HUES64 (cell line): ENCODE results near the gene IRF1.
"Not testable (repeated sequence)": the region's sequence is repeated elsewhere in the genome, so short reads cannot be mapped to it uniquely, and the experiment has no call there.

Experiments
- H3K27ac ChIP-seq: 2 replicates; pipeline ENCODE4 v1.7.0; 2013; ENCODE audit warnings: low read depth, low read length, inconsistent platforms
- H3K27me3 ChIP-seq: 2 replicates; pipeline ENCODE4 v1.6.1; 2013; ENCODE audit warnings: mild to moderate bottlenecking, low read length; ENCODE audit not compliant: insufficient read depth
- H3K36me3 ChIP-seq: 2 replicates; pipeline ENCODE4 v1.6.1; 2013; ENCODE audit warnings: mild to moderate bottlenecking, low read length; ENCODE audit not compliant: insufficient read depth
- H3K4me1 ChIP-seq: 2 replicates; pipeline ENCODE4 v1.6.1; 2013; ENCODE audit warnings: mild to moderate bottlenecking, low read length, moderate library complexity; ENCODE audit not compliant: insufficient read depth
- H3K4me3 ChIP-seq: 2 replicates; pipeline ENCODE4 v1.5.1; 2013; ENCODE audit warnings: mild to moderate bottlenecking, low read length, moderate library complexity
- H3K9ac ChIP-seq: 2 replicates; pipeline ENCODE4 v1.6.1; 2013; ENCODE audit warnings: mild to moderate bottlenecking, low read depth, low read length
- H3K9me3 ChIP-seq: 2 replicates; pipeline ENCODE4 v1.6.1; 2013; ENCODE audit warnings: low read depth, low read length; ENCODE audit not compliant: insufficient read depth
- WGBS: fragments of 150-250, 120-280 bp; methylation state at CpG from one replicate; pipeline ENCODE4 v1.1.7; 2013; ENCODE audit warnings: missing lambda C conversion rate; 5-methylcytosine and 5-hydroxymethylcytosine counted together

The IRF1 gene

DNA sequence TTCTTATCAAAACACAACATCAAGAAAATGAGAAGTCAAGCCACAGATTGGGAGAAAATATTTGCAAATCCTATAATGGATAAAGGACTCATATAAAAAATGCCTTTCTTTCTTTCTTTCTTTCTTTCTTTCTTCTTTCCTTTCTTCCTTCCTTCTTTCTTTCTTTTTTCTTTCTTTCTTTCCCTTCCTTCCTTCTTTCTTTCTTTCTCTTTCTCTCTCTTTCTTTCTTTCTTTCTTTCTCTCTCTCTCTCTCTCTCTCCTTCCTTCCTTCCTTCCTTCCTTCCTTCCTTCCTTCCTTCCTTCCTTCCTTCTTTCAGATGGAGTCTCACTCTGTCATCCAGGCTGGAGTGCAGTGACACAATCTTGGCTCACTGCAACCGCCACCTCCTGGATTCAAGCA, 31.5 kb upstream of the IRF1 start:
- 94% methylated on average over 1 of the region's 1 CpG for WGBS
- H3K27ac ChIP-seq, H3K4me1 ChIP-seq, H3K9me3 ChIP-seq, H3K27me3 ChIP-seq, H3K36me3 ChIP-seq, H3K9ac ChIP-seq, H3K4me3 ChIP-seq: not testable (repeated sequence)

DNA sequence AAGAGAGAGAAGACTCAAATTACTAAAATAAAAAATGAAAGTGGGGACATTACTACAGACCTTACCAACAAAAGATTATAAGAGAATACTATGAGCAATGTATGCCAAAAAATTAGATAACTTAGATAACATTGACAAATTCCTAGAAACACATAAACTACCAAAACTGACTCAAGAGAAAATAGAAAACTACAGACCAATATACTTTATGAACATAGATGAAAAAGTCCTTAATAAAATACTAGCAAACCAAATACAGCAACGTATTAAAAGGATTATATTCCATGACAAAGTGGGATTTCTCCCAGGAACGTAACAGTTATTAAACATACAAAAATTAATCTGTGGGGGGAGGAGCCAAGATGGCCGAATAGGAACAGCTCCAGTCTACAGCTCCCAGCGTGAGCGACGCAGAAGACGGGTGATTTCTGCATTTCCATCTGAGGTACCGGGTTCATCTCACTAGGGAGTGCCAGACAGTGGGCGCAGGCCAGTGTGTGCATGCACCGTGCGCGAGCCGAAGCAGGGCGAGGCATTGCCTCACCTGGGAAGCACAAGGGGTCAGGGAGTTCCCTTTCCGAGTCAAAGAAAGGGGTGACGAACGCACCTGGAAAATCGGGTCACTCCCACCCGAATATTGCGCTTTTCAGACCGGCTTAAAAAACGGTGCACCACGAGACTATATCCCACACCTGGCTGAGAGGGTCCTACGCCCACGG, 23.2 kb upstream of the IRF1 start:
- not testable (repeated sequence) for H3K27ac ChIP-seq, H3K9ac ChIP-seq, H3K27me3 ChIP-seq, H3K36me3 ChIP-seq, H3K4me1 ChIP-seq
- H3K4me3 ChIP-seq = peak overlapping the region; percentile 36
- 55% methylated on average over 17 of the region's 25 CpGs for WGBS
- H3K9me3 ChIP-seq = peaks cover 17% of the 10 kb centered on the region

DNA sequence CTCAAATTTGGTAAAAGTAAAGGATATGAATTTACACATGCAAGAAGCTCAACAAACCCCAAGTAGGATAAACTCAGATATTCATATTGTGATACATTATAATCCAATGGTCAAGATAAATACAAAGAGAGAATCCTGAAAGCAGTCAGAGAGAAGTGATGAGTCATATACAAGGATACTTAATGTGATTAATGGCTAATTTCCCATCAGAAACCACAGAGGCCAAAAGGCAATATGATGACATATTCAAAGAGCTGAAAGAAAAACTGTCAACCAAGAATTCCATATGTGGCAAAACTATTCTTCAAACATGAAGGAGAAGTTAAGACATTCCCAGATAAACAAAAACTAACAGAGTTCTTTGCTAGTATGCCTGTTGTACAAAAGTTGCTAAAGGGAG, 19.5 kb upstream of the IRF1 start:
- H3K4me1 ChIP-seq = no peaks in the 10 kb centered on the region
- H3K36me3 ChIP-seq = no peaks in the 10 kb centered on the region
- H3K4me3 ChIP-seq = no peak overlapping the region
- peaks cover 17% of the 10 kb centered on the region for H3K9me3 ChIP-seq
- no peak overlapping the region for H3K27ac ChIP-seq
- no peak overlapping the region for H3K9ac ChIP-seq
- no peaks in the 10 kb centered on the region for H3K27me3 ChIP-seq

DNA sequence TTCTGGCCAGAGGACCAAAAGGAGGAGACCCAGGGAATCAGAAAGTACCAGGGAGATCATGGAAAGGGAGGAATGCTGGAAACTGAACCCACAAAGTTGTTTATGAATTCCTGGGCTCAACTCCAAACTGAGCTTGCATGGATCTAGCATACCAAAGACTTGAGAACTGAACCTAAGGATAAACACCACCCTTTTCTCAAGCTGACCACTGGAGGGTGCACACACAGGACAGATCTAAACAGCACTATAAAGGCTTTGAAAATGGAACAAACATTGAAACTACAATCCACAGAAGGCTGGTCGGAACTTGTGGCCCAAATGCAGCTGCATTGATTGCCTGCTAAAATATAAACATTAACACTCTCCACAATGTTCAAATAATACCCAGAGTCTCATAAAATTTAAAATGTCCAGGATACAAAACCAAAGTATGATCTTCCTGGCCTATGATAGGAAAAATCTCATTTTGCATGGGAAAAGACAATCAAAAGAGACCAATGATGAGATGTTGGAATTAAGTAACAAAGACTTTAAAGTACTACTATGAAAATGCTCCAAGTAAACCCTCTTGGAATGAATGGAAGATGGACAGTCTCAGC, 15.6 kb upstream of the IRF1 start:
- WGBS = 80% methylated on average over 1 of the region's 1 CpG

DNA sequence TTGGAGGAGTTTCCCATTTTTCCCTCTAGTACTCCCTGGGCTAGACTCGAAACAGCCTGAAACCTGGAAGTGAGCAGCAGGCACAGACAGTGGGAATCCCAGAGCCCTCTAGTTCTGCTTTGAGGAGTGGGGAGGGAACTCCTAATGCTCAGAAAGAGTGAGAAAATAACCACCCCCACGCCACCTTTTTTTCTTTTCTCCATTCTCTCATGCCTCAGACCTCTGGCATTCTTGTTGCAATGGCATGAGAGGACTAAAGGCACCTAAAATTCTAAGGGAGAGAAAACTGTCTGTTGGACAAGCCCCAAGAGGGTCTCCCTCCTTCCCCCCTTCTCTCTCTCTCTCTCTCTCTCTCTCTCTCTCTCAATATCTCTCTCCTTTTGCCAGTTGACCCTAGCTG, 15.1 kb upstream of the IRF1 start:
- Histone ChIP-seq H3K27ac (no peak overlapping the region), H3K9ac (no peak overlapping the region), H3K4me1 (no peaks in the 10 kb centered on the region), H3K4me3 (no peak overlapping the region), H3K27me3 (no peaks in the 10 kb centered on the region), H3K9me3 (no peaks in the 10 kb centered on the region), H3K36me3 (no peaks in the 10 kb centered on the region)
- WGBS = 93% methylated on average over 2 of the region's 2 CpGs

More for the DNA sequence above, 15.6 kb upstream of the IRF1 start:
- Histone ChIP-seq H3K4me3 (no peak overlapping the region), H3K4me1 (no peaks in the 10 kb centered on the region), H3K27me3 (no peaks in the 10 kb centered on the region), H3K9me3 (no peaks in the 10 kb centered on the region), H3K36me3 (no peaks in the 10 kb centered on the region), H3K9ac (no peak overlapping the region), H3K27ac (no peak overlapping the region)

DNA sequence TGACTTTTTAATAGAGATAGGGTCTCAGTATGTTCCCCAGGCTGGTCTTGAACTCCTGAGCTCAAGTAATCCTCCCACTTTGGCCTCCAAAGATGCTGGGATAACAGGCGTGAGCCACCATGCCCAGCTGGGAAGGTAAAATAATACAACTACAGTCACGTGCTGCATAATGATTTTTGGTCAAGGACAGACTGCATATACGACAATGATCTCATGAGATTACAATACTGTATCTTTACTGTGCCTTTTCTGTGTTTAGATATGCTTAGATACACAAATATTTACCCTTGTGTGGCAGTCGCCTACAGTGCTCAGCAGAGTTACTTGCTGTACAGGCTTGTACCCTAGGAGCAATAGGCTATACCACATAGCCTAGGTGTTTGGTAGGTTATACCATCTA, 14.2 kb upstream of the IRF1 start:
- Histone ChIP-seq H3K27ac (no peak overlapping the region), H3K9ac (no peak overlapping the region), H3K4me1 (no peaks in the 10 kb centered on the region), H3K36me3 (no peaks in the 10 kb centered on the region), H3K27me3 (no peaks in the 10 kb centered on the region), H3K4me3 (no peak overlapping the region), H3K9me3 (no peaks in the 10 kb centered on the region)
- 92% methylated on average over 4 of the region's 4 CpGs for WGBS

DNA sequence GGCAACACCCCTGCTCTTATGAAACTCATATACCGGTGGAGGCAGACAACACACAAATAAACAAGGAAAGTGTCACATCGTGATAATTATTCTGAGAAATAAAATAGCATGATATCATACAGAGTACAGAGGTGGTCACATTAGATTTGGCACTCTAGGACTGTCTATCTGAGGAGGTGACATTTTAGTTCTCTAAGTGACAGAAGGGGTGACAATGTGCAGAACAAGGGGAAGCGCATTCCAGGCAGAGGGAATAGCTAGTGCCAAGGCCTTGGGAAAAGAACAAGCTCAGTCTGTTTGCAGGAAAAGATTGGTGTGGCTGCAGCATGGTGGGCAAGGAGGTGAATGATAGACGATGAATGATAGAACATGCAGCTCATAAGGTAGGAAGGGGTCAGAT, 12.7 kb upstream of the IRF1 start:
- H3K27ac ChIP-seq = no peak overlapping the region
- WGBS = 62% methylated on average over 3 of the region's 4 CpGs
- H3K4me1 ChIP-seq = no peaks in the 10 kb centered on the region
- no peaks in the 10 kb centered on the region for H3K9me3 ChIP-seq
- H3K4me3 ChIP-seq = no peak overlapping the region
- no peaks in the 10 kb centered on the region for H3K27me3 ChIP-seq
- H3K9ac ChIP-seq = no peak overlapping the region
- H3K36me3 ChIP-seq = no peaks in the 10 kb centered on the region

DNA sequence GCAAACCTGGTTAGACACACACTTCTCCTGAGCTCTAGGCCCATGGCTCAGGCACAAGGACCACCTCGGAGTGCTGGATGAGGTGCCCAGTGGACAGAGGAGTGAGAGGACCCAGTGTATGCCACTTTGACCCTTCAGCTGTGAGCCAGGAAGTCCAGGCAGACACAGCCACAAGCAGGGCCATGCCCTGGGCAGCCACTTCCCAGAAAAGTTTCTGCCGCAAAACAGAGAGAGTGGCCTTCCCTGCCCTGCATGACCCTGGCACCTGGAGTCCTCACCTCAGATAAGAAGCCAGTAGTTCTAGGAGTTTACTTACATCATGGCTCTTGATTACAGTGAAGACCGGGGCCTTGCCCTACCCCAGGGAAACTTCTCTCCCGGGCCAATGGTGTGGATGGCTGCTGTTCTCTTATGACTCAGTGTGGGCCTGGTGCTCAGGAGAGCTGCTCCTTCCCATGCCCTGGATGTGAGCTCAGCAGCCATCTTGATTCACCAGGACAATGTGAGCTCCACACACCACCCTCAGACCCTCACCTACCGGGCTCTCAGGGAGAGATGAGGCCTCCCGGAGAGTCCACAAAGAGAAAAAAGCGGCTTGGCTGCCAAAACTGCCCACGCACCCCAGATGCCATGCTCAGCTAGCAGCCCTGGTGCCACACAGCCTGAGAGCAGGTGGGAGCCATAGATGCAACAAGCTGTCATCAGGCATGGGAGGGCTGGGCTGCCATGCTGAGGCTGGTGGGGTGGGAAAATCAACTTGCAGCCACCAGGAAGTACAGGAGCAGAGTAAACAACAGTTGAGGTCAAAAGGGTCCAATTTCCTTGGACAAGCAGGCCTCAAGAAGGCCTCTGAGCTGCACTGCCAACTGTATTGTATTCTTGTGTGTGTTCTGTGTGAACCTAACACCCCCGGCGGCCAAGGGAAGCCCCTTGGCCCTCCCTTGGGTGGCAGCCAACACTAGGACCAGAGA, 11.7 kb upstream of the IRF1 start:
- Histone ChIP-seq H3K27ac (no peak overlapping the region), H3K36me3 (no peaks in the 10 kb centered on the region), H3K27me3 (peaks cover 3% of the 10 kb centered on the region; the same call in 1 of the 2 replicates), H3K9ac (no peak overlapping the region), H3K9me3 (no peaks in the 10 kb centered on the region), H3K4me3 (no peak overlapping the region), H3K4me1 (no peaks in the 10 kb centered on the region; the same call in 1 of the 2 replicates)
- 94% methylated on average over 10 of the region's 10 CpGs for WGBS

DNA sequence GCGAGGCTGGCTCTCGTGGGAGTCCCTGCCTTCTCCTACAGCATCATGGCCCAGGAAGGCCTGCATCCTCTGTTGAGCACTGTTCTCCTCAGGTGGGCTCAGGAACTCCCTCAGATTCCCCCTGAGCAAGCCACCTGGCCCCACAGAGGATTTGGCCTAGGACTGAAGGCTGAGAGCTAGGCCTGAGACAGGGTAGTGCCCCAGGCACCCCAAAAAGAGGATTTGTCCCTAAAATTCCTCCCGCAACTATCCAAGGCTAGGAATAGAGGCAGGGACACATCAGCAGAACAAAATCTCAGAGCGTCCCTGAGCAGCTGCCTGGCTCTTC, 11.0 kb upstream of the IRF1 start:
- Histone ChIP-seq H3K4me1 (no peaks in the 10 kb centered on the region; the same call in 1 of the 2 replicates), H3K27ac (no peak overlapping the region), H3K9me3 (no peaks in the 10 kb centered on the region), H3K36me3 (no peaks in the 10 kb centered on the region), H3K9ac (no peak overlapping the region), H3K27me3 (peaks cover 3% of the 10 kb centered on the region; the same call in 1 of the 2 replicates), H3K4me3 (no peak overlapping the region)
- WGBS = 92% methylated on average over 4 of the region's 4 CpGs

DNA sequence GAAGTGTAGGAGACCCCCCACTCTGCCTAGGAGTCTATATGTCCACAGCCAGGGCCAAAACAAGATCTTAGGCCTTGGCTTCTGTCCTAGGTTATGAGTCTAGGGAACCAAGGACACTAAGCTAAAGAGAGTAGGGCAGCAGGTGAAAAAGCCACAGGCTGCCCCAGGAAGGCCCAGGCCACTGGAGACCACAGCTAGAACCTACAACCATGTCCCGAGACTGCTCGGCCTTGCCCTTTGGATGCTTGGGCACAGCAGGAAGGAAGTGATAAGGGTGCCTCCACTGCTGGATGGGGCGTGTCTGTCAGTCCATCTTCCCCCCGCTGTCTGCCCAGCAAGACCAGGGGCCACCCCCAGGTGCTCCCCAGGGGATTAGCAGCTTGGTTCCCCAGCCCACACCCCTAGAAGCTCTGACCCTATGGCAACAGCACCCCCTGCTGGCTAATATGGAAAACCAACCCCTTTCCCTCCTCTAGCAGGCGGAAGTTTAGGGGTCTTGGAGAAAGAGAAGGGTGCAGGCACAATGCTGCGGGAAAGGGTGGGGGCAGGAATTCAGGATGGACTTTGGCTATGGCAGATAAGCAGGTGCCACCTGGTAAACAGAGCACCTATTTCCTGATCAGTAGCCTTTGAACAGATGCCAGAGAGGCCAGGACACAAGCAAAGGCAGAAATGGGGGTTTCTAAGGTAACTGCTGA, 10.5 kb upstream of the IRF1 start:
- Histone ChIP-seq H3K27ac (no peak overlapping the region), H3K9ac (no peak overlapping the region), H3K4me3 (no peak overlapping the region), H3K36me3 (no peaks in the 10 kb centered on the region), H3K9me3 (no peaks in the 10 kb centered on the region), H3K27me3 (peaks cover 3% of the 10 kb centered on the region; the same call in 1 of the 2 replicates), H3K4me1 (no peaks in the 10 kb centered on the region; the same call in 1 of the 2 replicates)
- 59% methylated on average over 6 of the region's 6 CpGs for WGBS
